GM08714 (cell line): Measurements from ENCODE around the gene HS3ST6.
"Not testable (repeated sequence)": the region's sequence is repeated elsewhere in the genome, so short reads cannot be mapped to it uniquely, and the experiment has no call there.

Experiments
- H3K4me3 ChIP-seq: fragments of 200-500 bp; sonication (Bioruptor generic); 2 replicates; pipeline ENCODE4 v1.5.1; 2014; ENCODE audit warnings: mild to moderate bottlenecking, low read length, inconsistent platforms
- ZNF274 ChIP-seq: IDR thresholded peaks from 2 replicates; pipeline ENCODE4 v1.6.1; 2012; ENCODE audit warnings: mild to moderate bottlenecking, low read depth, low read length

Gene HS3ST6

GRCh38 chr16:1940273-1941161, 22.3 kb upstream of the HS3ST6 start:
- TF ChIP-seq ZNF274, result no peak

GRCh38 chr16:1939833-1940232, 21.6 kb upstream of the HS3ST6 start:
- not testable (repeated sequence) for H3K4me3 ChIP-seq

More at GRCh38 chr16:1940273-1941161, 22.3 kb upstream of the HS3ST6 start:
- H3K4me3 ChIP-seq, result no peak overlapping the region

GRCh38 chr16:1938910-1939309, 20.7 kb upstream of the HS3ST6 start:
- TF ChIP-seq ZNF274, result no peak

GRCh38 chr16:1938316-1938715, 20.1 kb upstream of the HS3ST6 start:
- no peak for TF ChIP-seq ZNF274

More at GRCh38 chr16:1938910-1939309, 20.7 kb upstream of the HS3ST6 start:
- H3K4me3 ChIP-seq, result no peak overlapping the region

GRCh38 chr16:1936945-1937479, 18.8 kb upstream of the HS3ST6 start:
- no peak for TF ChIP-seq ZNF274

More at GRCh38 chr16:1938316-1938715, 20.1 kb upstream of the HS3ST6 start:
- no peak overlapping the region for H3K4me3 ChIP-seq

GRCh38 chr16:1933097-1933661, 15.0 kb upstream of the HS3ST6 start:
- no peak overlapping the region for H3K4me3 ChIP-seq
- TF ChIP-seq ZNF274, result no peak

More at GRCh38 chr16:1936945-1937479, 18.8 kb upstream of the HS3ST6 start:
- H3K4me3 ChIP-seq, result no peak overlapping the region

- no peak overlapping the region for H3K4me3 ChIP-seq
- TF ChIP-seq ZNF274, result no peak
These were observed 14.1 kb upstream of the HS3ST6 start for GRCh38 chr16:1932050-1933028.

- TF ChIP-seq ZNF274, result no peak
- no peak overlapping the region for H3K4me3 ChIP-seq
These were observed 12.1 kb upstream of the HS3ST6 start for GRCh38 chr16:1930338-1930720.

GRCh38 chr16:1929578-1930337, 11.5 kb upstream of the HS3ST6 start:
- no peak for TF ChIP-seq ZNF274
- peak overlapping the region; percentile 37; the same call in 1 of the 2 replicates for H3K4me3 ChIP-seq

- TF ChIP-seq ZNF274, result no peak
- H3K4me3 ChIP-seq, result peak overlapping the region; percentile 37; the same call in 1 of the 2 replicates
These were observed 10.9 kb upstream of the HS3ST6 start for GRCh38 chr16:1929105-1929504.

GRCh38 chr16:1926271-1926670, 8.1 kb upstream of the HS3ST6 start:
- H3K4me3 ChIP-seq, result no peak overlapping the region
- no peak for TF ChIP-seq ZNF274

GRCh38 chr16:1924095-1924494, 5.9 kb upstream of the HS3ST6 start:
- no peak overlapping the region for H3K4me3 ChIP-seq
- no peak for TF ChIP-seq ZNF274
